Mesendoderm (in vitro differentiated cells): Measurements from ENCODE around the gene CLEC4G.

ENCODE experiments used
- DNase-seq: peaks from one replicate; pipeline ENCODE4 v3.0.0; 2013
- H2AK5ac ChIP-seq: 2 replicates; pipeline ENCODE4 v1.6.1; 2013; ENCODE audit warnings: low read length, inconsistent platforms
- H2BK120ac ChIP-seq: 2 replicates; pipeline ENCODE4 v1.6.1; 2013; ENCODE audit warnings: low read depth, mild to moderate bottlenecking, low read length, moderate library complexity, mixed read lengths
- H2BK15ac ChIP-seq: replicated peaks from 2 replicates; pipeline ENCODE4 v1.6.1; 2013; ENCODE audit warnings: low read depth, mild to moderate bottlenecking, moderate library complexity
- H2BK5ac ChIP-seq: 2 replicates; pipeline ENCODE4 v1.6.1; 2013; ENCODE audit warnings: low read length, inconsistent platforms
- H3K18ac ChIP-seq: 2 replicates; pipeline ENCODE4 v1.6.1; 2013; ENCODE audit warnings: mild to moderate bottlenecking, low read length, mixed read lengths
- H3K23ac ChIP-seq: one replicate; pipeline ENCODE4 v1.6.1; 2013; ENCODE audit warnings: low read length
- H3K27ac ChIP-seq: 2 replicates; pipeline ENCODE4 v1.5.1; 2013; ENCODE audit warnings: low read depth, mild to moderate bottlenecking, inconsistent platforms, low read length, moderate library complexity
- H3K27me3 ChIP-seq: 2 replicates; pipeline ENCODE4 v1.6.1; 2013; ENCODE audit warnings: low read length, control low read depth, mild to moderate bottlenecking, inconsistent platforms; ENCODE audit not compliant: insufficient read depth, poor library complexity
- H3K36me3 ChIP-seq: 2 replicates; pipeline ENCODE4 v1.6.1; 2013; ENCODE audit warnings: low read length, inconsistent platforms; ENCODE audit not compliant: control insufficient read depth, insufficient read depth
- H3K4ac ChIP-seq: one replicate; pipeline ENCODE4 v1.6.1; 2013; ENCODE audit warnings: low read depth, mild to moderate bottlenecking, low read length, moderate library complexity
- H3K4me1 ChIP-seq: 2 replicates; pipeline ENCODE4 v1.6.1; 2013; ENCODE audit warnings: low read depth, low read length, inconsistent platforms; ENCODE audit not compliant: control insufficient read depth
- H3K4me2 ChIP-seq: 2 replicates; pipeline ENCODE4 v1.6.1; 2013; ENCODE audit warnings: low read length
- H3K4me3 ChIP-seq: 2 replicates; pipeline ENCODE4 v1.5.1; 2013; ENCODE audit warnings: mild to moderate bottlenecking, low read length
- H3K56ac ChIP-seq: one replicate; pipeline ENCODE4 v1.6.1; 2013; ENCODE audit warnings: low read length
- H3K79me1 ChIP-seq: 2 replicates; pipeline ENCODE4 v1.6.1; 2013; ENCODE audit warnings: low read length, inconsistent platforms
- H3K79me2 ChIP-seq: 2 replicates; pipeline ENCODE4 v1.6.1; 2013; ENCODE audit warnings: mild to moderate bottlenecking, low read length; ENCODE audit not compliant: control insufficient read depth, insufficient read depth
- H3K9ac ChIP-seq: 2 replicates; pipeline ENCODE4 v1.6.1; 2013; ENCODE audit warnings: low read length, inconsistent platforms
- H4K5ac ChIP-seq: one replicate; pipeline ENCODE4 v1.6.1; 2013; ENCODE audit warnings: low read length
- H4K8ac ChIP-seq: one replicate; pipeline ENCODE4 v1.6.1; 2013; ENCODE audit warnings: low read depth, mild to moderate bottlenecking, control low read depth, low read length, moderate library complexity
- WGBS: extraction: QIAGEN DNeasy Blood & Tissue Kit; methylation state at CpG from one replicate; pipeline ENCODE4 v1.1.7; 2013; ENCODE audit warnings: low lambda C conversion rate, missing lambda C conversion rate; ENCODE audit not compliant: insufficient coverage; ENCODE audit errors: extremely low coverage; 5-methylcytosine and 5-hydroxymethylcytosine counted together

The CLEC4G gene

GRCh38 chr19:7737215-7737614 is 5.3 kb upstream of the CLEC4G start:
- no peak overlapping the region for H2AK5ac ChIP-seq
- H3K56ac ChIP-seq = no peak overlapping the region
- no peaks in the 10 kb centered on the region for H3K4me1 ChIP-seq
- no peak overlapping the region for H2BK5ac ChIP-seq
- no peak overlapping the region for H3K27ac ChIP-seq
- H3K23ac ChIP-seq = no peak overlapping the region
- no peaks in the 10 kb centered on the region for H3K79me2 ChIP-seq
- H3K36me3 ChIP-seq = no peaks in the 10 kb centered on the region
- no peak overlapping the region for H4K5ac ChIP-seq
- no peak overlapping the region for H3K4me3 ChIP-seq
- H2BK120ac ChIP-seq = no peak overlapping the region
- WGBS = no CpG with 5 or more reads among the region's 11 CpGs
- H3K9ac ChIP-seq = no peak overlapping the region
- no peak for DNase-seq
- no peak overlapping the region for H2BK15ac ChIP-seq
- no peaks in the 10 kb centered on the region for H3K79me1 ChIP-seq
- H3K4me2 ChIP-seq = no peak overlapping the region
- H3K27me3 ChIP-seq = no peaks in the 10 kb centered on the region
- H4K8ac ChIP-seq = no peak overlapping the region
- no peak overlapping the region for H3K4ac ChIP-seq
- no peak overlapping the region for H3K18ac ChIP-seq

GRCh38 chr19:7736148-7736547 is 4.2 kb upstream of the CLEC4G start:
- no CpG with 5 or more reads among the region's 1 CpG for WGBS
- DNase-seq = no peak
- H2BK15ac ChIP-seq = no peak overlapping the region
- no peak overlapping the region for H2BK5ac ChIP-seq
- H4K5ac ChIP-seq = no peak overlapping the region
- no peaks in the 10 kb centered on the region for H3K79me2 ChIP-seq
- no peak overlapping the region for H3K27ac ChIP-seq
- H3K4me1 ChIP-seq = no peaks in the 10 kb centered on the region
- no peak overlapping the region for H2BK120ac ChIP-seq
- H3K4me3 ChIP-seq = no peak overlapping the region
- no peak overlapping the region for H3K4ac ChIP-seq
- peaks cover 4% of the 10 kb centered on the region for H3K27me3 ChIP-seq
- H3K79me1 ChIP-seq = no peaks in the 10 kb centered on the region
- no peak overlapping the region for H3K18ac ChIP-seq
- no peak overlapping the region for H2AK5ac ChIP-seq
- no peak overlapping the region for H3K4me2 ChIP-seq
- no peak overlapping the region for H3K23ac ChIP-seq
- no peaks in the 10 kb centered on the region for H3K36me3 ChIP-seq
- no peak overlapping the region for H4K8ac ChIP-seq
- H3K9ac ChIP-seq = no peak overlapping the region
- no peak overlapping the region for H3K56ac ChIP-seq

- no peak overlapping the region for H4K5ac ChIP-seq
- no peak overlapping the region for H3K23ac ChIP-seq
- no peak overlapping the region for H3K9ac ChIP-seq
- H3K4me3 ChIP-seq = no peak overlapping the region
- H2AK5ac ChIP-seq = no peak overlapping the region
- no peaks in the 10 kb centered on the region for H3K79me2 ChIP-seq
- H3K4me2 ChIP-seq = no peak overlapping the region
- H3K27me3 ChIP-seq = peaks cover 16% of the 10 kb centered on the region
- H2BK120ac ChIP-seq = no peak overlapping the region
- H2BK15ac ChIP-seq = no peak overlapping the region
- no peak overlapping the region for H3K4ac ChIP-seq
- no peak overlapping the region for H3K18ac ChIP-seq
- WGBS = no CpG with 5 or more reads among the region's 12 CpGs
- H3K27ac ChIP-seq = no peak overlapping the region
- H3K79me1 ChIP-seq = no peaks in the 10 kb centered on the region
- no peak for DNase-seq
- no peak overlapping the region for H2BK5ac ChIP-seq
- no peak overlapping the region for H3K56ac ChIP-seq
- H4K8ac ChIP-seq = no peak overlapping the region
- no peaks in the 10 kb centered on the region for H3K36me3 ChIP-seq
- no peaks in the 10 kb centered on the region for H3K4me1 ChIP-seq
These were observed 2.6 kb upstream of the CLEC4G start for GRCh38 chr19:7734220-7735203.

GRCh38 chr19:7733376-7733775 is 1.5 kb upstream of the CLEC4G start:
- Histone ChIP-seq H3K79me1 (no peaks in the 10 kb centered on the region), H3K4me1 (no peaks in the 10 kb centered on the region), H3K79me2 (no peaks in the 10 kb centered on the region), H3K23ac (no peak overlapping the region), H3K27me3 (peaks cover 23% of the 10 kb centered on the region), H3K36me3 (no peaks in the 10 kb centered on the region), H3K4me2 (no peak overlapping the region), H2AK5ac (no peak overlapping the region), H3K4me3 (no peak overlapping the region), H3K9ac (no peak overlapping the region), H3K18ac (no peak overlapping the region), H3K4ac (no peak overlapping the region), H4K5ac (no peak overlapping the region), H2BK15ac (no peak overlapping the region), H3K56ac (no peak overlapping the region), H4K8ac (no peak overlapping the region), H3K27ac (no peak overlapping the region), H2BK120ac (no peak overlapping the region), H2BK5ac (no peak overlapping the region)
- DNase-seq = no peak
- no CpG with 5 or more reads among the region's 6 CpGs for WGBS

GRCh38 chr19:7731615-7732014 is 295 bp downstream of the CLEC4G start:
- Histone ChIP-seq H3K56ac (no peak overlapping the region), H3K23ac (no peak overlapping the region), H4K5ac (no peak overlapping the region), H2BK120ac (no peak overlapping the region), H3K9ac (no peak overlapping the region), H4K8ac (no peak overlapping the region), H3K4me2 (no peak overlapping the region), H3K4me3 (no peak overlapping the region), H3K18ac (no peak overlapping the region), H3K4me1 (no peaks in the 10 kb centered on the region), H2BK5ac (no peak overlapping the region), H3K27me3 (peaks cover 25% of the 10 kb centered on the region), H3K79me1 (no peaks in the 10 kb centered on the region), H3K4ac (no peak overlapping the region), H3K79me2 (no peaks in the 10 kb centered on the region), H3K27ac (no peak overlapping the region), H3K36me3 (no peaks in the 10 kb centered on the region), H2AK5ac (no peak overlapping the region), H2BK15ac (no peak overlapping the region)
- DNase-seq = no peak
- WGBS = no CpG with 5 or more reads among the region's 5 CpGs
